ACHN (cell line): ENCODE measurements around the gene ELMO3.
A peak's percentile ranks its signal among the peaks of the same experiment; 100 is the strongest.

Experiments
- DNase-seq: peaks from one replicate; pipeline ENCODE4 v3.0.0-alpha.2; 2015
- in situ Hi-C: cut with HindIII; loops from 2 replicates; pipeline ENCODE4 v1.10.0; 2017; ENCODE audit warnings: low sequenced_read_pairs, low pct_ligation_motif_present, low pct_unique_long_range_greater_than_20kb

The ELMO3 gene

GRCh38 chr16:67207249-67208091 lies 8.5 kb downstream of the ELMO3 start:
- in situ Hi-C loops, result no loop called here
- no peak for DNase-seq

DNA sequence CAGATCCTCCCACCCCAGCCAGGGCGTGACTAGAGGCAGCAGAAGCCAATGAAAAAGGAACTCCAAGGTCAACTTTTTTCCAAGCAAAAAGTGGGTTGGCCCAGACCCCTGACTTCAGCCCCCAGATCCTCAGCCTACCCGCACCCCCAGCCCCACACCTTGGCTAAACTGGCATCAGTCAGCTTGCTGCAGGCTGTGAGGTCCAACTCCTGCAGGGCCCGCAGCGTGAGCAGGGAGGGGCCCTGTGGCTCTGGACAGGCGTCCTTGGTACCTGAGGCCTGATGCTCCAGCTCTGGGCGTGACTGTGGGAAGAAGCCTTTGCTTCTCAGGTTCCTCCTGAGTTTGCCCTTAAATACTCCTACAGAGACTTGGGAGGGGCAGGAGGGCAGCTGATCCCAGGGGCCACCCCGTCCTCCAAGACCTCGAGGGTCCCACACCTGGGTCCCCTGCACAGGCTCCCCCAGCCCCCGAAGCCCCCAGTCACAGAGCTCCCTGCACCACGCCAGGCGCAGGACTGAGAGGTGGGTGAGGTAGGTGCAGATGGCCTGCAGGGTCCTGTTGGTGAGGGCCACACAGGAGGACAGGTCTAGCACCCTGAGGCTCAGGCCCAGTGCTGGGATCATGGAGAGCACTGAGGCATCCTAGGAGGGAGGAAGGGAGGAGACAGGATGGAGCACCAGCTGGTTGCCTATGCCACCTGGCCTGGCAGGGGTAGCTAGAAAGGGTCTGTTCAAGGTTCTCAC lies 9.4 kb downstream of the ELMO3 start:
- no peak for DNase-seq
- in situ Hi-C loops, result no loop called here

GRCh38 chr16:67209565-67209964 lies 10.6 kb downstream of the ELMO3 start:
- DNase-seq, result no peak
- in situ Hi-C loops, result no loop called here

DNA sequence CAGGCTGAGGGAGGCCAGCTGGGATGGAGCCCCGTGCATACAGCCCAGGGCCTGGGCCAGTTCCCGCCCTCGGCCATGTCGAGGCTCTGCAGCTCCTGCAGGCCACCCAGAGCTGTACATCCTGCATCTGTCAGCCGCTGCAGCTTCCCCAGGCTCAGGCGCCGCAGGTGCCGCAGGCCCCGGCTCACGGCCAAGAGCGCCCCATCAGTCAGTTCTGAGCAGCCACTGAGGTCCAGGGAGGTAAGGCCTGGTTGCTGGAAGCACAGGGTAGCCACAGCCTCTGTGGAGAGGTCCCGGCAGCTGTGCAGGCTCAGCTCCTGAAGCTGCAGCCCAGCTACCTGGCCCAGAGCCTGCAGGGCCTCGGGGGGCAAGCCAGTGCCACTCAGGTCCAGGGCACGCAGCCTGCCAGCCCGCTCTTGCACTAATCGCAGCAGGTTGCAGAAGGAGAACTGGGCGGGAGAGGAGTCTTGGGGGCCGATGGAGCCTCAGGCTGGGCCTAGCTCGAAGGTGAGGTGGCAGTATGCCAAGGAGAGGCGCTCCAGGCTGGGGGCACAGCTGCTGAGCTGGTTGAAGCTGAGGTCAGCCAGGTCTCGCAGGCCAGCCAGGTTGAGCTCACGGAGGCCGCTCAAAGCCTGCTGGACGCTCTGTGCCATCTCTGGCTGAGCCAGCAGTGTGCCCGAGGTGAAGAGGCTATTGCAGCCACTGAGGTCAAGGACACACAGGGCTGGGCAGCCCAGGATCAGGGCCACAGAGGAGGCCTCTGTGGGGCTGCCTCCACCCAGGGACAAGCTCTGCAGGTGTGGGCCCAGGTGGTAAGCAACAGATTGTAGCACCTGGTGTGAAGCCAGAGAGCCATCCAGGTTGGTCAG lies 11.4 kb downstream of the ELMO3 start:
- DNase-seq, result no peak

GRCh38 chr16:67211674-67212073 lies 12.7 kb downstream of the ELMO3 start:
- DNase-seq, result no peak
- in situ Hi-C loops, result no loop called here

More for the DNA sequence above, 11.4 kb downstream of the ELMO3 start:
- in situ Hi-C loops, result no loop called here

- DNase-seq, result peak; percentile 19
These were observed 13.8 kb downstream of the ELMO3 start for GRCh38 chr16:67212766-67213165.

DNA sequence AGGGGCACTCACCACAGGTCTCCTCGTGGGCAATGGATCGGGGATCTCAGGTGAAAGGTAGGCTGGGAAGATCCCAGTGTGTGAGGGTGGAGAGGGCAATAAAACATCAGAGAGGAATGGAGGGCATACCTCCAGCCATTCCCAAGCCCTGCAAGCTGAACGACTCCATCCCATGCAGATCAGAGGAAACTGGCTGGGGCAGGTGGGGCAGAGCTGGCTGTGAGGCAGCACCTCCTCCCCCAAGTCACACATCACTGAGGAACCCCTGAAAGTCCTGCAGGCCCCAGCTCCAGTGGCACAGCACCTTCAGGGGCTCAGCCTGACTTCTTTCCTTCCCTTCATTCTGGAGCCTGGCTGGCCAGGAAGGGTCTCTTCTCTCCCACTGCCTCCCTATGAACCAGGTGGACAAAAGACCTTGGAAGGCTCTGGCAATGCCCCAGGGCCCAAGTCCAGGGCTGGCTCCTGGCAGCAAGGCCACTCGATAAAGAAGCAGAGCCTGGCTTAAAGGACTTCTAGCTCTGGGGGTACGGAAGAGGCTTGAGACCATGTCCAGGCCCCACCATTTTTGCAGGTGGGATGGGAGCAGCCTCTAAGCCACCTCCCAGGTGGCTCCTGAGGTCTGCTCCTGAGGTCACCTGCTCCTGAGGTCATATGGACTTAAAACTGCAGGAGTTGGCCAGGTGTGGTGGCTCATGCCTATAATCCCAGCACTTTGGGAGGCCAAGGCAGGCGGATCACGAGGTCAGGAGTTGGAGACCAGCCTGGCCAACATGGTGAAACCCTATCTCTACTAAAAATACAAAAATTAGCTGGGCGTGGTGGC lies 14.5 kb downstream of the ELMO3 start:
- in situ Hi-C loops, result no loop called here
- no peak for DNase-seq

More at GRCh38 chr16:67212766-67213165, 13.8 kb downstream of the ELMO3 start:
- in situ Hi-C loops, result no loop called here

- in situ Hi-C loops, result no loop called here
- DNase-seq, result no peak
These were observed 16.8 kb downstream of the ELMO3 start for GRCh38 chr16:67215706-67216105.

- in situ Hi-C loops, result no loop called here
These were observed 17.9 kb downstream of the ELMO3 start for GRCh38 chr16:67216612-67217490.

GRCh38 chr16:67223992-67224391 lies 25.1 kb downstream of the ELMO3 start:
- in situ Hi-C loops, result no loop called here
- no peak for DNase-seq

More at GRCh38 chr16:67216612-67217490, 17.9 kb downstream of the ELMO3 start:
- DNase-seq, result no peak

DNA sequence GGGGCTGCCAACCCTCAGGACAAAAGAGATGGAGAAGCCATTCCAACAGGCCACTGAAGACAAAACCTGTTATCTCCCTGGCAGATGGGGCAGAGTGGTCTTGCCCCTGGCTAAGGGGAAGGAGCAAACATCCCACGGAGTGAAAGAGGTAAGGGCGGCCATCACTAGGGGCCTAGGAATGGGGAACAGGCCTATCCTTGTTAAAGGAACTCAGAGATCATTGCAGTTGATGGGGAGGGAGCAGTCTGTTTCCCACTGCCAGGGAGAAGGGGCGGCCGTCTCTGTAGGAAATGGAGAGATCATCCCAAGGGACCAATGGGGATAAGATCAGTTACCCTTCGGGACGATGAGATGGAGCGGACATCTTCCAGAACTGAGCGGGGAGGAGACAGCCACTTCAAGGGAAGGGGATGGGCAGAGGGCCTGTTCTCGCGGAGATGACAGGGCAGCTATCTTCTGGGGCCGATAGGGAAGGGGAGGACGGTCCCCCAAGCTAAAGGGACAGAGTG lies 27.4 kb downstream of the ELMO3 start:
- in situ Hi-C loops, result no loop called here

GRCh38 chr16:67226804-67227566 lies 28.1 kb downstream of the ELMO3 start, which contains the start of gene TMEM208:
TMEM208 (plus strand) TSS chr16:67227130; CDS start chr16:67227219, 89 bp downstream.
- peak; percentile 100 for DNase-seq
- in situ Hi-C loops, result no loop called here

More for the DNA sequence above, 27.4 kb downstream of the ELMO3 start:
- DNase-seq, result no peak

GRCh38 chr16:67227567-67227921 lies 28.6 kb downstream of the ELMO3 start:
- no peak for DNase-seq
- in situ Hi-C loops, result no loop called here

GRCh38 chr16:67228034-67228785 lies 29.3 kb downstream of the ELMO3 start:
- no peak for DNase-seq
- in situ Hi-C loops, result no loop called here

- no peak for DNase-seq
- in situ Hi-C loops, result no loop called here
These were observed 30.0 kb downstream of the ELMO3 start for GRCh38 chr16:67228905-67229304.
